GM12873 (cell line): ENCODE data around the gene CYTH4.

Source experiments
- TF ChIP-seq, protein P1 (sequence below): IDR thresholded peaks from 2 replicates; pipeline ENCODE4 v1.5.1; 2012; ENCODE audit warnings: low read depth, mild to moderate bottlenecking, moderate library complexity, low read length, control low read depth; ENCODE audit not compliant: insufficient read depth; ENCODE audit errors: missing control alignments

CYTH4 gene

DNA sequence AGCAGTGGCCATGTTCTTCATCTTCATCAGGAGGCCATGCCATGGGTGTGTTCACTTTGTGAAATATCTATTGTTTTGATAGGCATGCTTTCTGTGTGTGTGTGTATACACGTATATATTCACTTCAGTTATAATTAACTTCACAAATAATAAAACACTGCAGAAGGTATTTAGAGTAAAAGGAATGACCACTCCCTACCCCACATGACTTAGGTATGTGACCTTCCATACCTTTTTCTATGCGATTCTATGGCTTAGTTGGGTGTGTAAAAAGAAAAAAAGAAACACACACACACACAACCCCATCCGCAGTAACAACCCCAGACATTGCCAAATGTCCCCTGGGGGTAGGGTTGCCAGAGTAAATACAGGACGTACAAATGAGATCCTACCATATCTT, 72.0 kb downstream of the CYTH4 start:
- TF ChIP-seq, protein P1, sequence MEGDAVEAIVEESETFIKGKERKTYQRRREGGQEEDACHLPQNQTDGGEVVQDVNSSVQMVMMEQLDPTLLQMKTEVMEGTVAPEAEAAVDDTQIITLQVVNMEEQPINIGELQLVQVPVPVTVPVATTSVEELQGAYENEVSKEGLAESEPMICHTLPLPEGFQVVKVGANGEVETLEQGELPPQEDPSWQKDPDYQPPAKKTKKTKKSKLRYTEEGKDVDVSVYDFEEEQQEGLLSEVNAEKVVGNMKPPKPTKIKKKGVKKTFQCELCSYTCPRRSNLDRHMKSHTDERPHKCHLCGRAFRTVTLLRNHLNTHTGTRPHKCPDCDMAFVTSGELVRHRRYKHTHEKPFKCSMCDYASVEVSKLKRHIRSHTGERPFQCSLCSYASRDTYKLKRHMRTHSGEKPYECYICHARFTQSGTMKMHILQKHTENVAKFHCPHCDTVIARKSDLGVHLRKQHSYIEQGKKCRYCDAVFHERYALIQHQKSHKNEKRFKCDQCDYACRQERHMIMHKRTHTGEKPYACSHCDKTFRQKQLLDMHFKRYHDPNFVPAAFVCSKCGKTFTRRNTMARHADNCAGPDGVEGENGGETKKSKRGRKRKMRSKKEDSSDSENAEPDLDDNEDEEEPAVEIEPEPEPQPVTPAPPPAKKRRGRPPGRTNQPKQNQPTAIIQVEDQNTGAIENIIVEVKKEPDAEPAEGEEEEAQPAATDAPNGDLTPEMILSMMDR = no peak

DNA sequence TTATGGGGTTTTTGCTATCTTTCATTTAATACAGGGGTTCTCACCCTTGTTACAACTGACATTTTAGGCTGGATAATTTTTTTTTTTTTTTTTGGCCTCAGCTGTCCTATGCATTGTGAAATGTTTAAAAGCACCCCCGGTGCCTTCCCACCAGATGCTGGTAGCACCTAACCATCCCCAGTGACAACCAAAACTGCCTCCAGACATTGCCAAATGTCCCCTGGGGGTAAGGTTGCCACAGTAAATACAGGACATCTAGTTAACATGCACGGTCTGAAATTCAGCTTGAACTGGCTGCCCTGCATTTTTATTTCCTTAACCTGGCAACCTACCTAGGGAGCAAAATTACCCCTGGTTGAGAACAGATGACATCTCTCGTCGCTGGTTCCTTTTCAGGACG, 72.4 kb downstream of the CYTH4 start:
- TF ChIP-seq, protein P1 = no peak

DNA sequence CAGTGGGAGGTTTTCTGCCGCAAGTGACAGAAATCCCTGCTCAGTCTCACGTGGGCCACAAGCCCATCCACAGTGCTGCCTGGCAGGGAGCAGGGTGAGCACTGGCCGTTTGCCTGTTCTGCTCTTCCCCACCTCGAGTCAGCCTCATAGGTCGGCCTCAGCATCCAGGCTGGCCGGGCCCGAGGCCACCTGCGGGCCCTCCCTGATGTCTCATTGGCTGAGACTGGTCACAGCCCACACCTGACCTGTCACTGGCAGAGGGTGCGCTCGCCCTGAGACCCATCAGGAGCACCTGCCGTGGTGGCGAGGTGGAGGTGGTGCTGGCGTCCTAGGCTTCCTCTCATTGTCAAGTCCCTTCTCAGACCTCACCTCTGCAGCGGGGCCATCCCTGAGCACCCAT, 72.9 kb downstream of the CYTH4 start:
- TF ChIP-seq, protein P1 = no peak

DNA sequence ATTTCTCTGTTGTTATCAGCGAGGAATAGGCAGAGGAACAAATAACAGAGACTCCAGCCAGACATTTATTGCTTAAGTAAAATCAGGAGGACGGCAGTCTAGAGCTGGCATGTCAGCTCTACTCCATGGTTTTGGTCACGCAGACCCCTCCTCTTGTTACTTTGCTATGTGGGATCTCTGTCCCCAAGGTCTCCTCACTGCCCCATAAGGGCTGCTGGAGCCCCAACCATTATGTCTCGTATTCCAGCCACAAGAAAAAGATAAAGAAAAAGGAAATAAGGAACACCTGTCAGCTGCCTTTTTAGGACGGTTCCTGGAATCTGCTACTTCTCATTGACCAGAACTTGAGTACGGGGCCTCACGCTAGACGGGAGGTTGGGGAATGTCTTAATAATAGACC, 74.6 kb downstream of the CYTH4 start:
- TF ChIP-seq, protein P1 = no peak

DNA sequence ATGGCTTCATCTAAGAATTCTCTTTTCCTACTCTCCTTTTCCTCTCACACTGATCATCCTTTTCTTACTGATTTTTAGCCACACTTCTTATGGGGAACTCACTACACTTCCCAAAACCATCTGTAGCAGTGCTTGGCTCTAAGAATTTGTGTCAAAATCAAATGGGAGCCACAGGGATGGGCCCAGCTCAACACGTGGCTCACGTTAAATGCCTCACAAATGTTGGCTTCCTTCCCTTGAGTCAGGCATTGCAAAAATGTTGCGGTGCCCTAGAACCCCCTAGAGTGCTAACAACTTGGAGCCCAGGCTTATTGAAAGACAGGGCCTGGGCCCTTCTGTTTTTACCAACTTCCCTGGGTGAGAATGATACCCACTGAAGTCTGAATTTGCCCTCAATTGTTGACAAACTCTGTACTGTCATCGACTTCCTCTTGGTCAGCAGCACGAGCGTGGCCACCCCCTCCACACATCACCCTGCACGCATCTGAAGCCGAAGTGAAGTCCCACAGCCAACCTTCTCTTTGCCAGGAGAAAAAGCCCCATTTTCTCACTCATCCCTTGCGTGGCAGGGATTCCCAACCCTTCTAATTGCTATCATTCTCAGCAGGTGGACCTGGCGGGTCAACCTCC, 75.3 kb downstream of the CYTH4 start:
- TF ChIP-seq, protein P1 = no peak

DNA sequence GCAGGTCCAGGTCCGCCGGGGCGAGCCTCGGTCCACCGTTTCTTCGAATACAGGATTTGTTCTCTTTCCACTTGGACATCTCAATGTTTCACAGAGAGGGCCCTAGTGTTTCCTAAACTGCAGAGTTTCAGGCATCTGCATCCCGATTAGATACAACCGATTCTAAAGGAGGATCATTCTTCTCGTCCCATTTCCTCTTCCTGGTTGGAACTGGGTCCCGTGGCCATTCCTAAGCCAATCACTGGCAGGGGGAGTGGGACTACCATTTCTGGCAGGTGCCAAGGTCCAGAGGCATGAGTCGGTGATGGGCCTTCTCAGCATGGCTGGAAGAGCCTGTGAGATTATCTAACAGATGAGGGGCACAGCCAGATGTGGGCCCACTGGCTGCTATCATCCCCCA, 76.1 kb downstream of the CYTH4 start:
- TF ChIP-seq, protein P1 = no peak

DNA sequence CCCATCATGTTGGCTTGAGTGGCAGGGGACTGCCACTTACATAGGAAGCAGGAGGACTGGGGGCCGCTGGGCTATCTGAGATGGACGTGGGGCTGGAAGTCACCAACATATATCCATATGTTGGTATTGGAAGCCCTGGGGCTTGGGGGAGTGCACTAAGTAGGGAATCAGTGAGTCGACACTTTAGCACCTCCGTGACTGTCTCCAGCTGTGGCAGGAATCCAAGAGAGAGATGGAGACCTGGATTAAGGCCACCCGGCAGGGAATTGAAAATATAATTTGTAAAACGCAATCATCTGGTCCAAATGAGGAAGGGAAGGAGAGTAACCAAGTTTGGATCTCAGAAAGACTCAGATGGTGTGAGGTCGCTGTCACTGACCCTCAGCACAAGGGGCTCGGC, 76.6 kb downstream of the CYTH4 start:
- TF ChIP-seq, protein P1 = no peak
